Endodermal cell (in vitro differentiated cells): ENCODE results near the gene FAM210B. TPM values are rescaled to one million over a fixed set of nuclear protein-coding genes. Genes with fewer than 3 reads are reported as not detected.

Source experiments
- DNase-seq: peaks from one replicate; pipeline ENCODE4 v3.0.0-alpha.2; 2017
- H3K27ac ChIP-seq: 2 replicates; pipeline ENCODE4 v1.5.1; 2013; ENCODE audit warnings: mild to moderate bottlenecking, low read depth, low read length, moderate library complexity
- H3K27me3 ChIP-seq: 2 replicates; pipeline ENCODE4 v1.6.1; 2013; ENCODE audit warnings: mild to moderate bottlenecking, low read length, moderate library complexity; ENCODE audit not compliant: insufficient read depth, control insufficient read depth, poor library complexity, severe bottlenecking
- H3K36me3 ChIP-seq: 2 replicates; pipeline ENCODE4 v1.7.0; 2013; ENCODE audit warnings: mild to moderate bottlenecking, low read length, moderate library complexity; ENCODE audit not compliant: control insufficient read depth, insufficient read depth
- H3K4me1 ChIP-seq: one replicate; pipeline ENCODE4 v1.7.0; 2013; ENCODE audit warnings: low read length; ENCODE audit not compliant: control insufficient read depth, insufficient read depth
- H3K4me3 ChIP-seq: 2 replicates; pipeline ENCODE4 v1.5.1; 2013; ENCODE audit warnings: mild to moderate bottlenecking, low read length, moderate library complexity
- H3K9ac ChIP-seq: 2 replicates; pipeline ENCODE4 v1.6.1; 2013; ENCODE audit warnings: mild to moderate bottlenecking, low read length, moderate library complexity; ENCODE audit not compliant: poor library complexity, severe bottlenecking; ENCODE audit errors: extremely low read depth
- H3K9me3 ChIP-seq: 2 replicates; pipeline ENCODE4 v1.6.1; 2013; ENCODE audit warnings: mild to moderate bottlenecking, low read length, moderate library complexity; ENCODE audit not compliant: control insufficient read depth
- H3K27ac Mint-ChIP-seq: 2 replicates; pipeline ENCODE4 v1.8.0; 2020; ENCODE audit warnings: mixed read lengths
- H3K27me3 Mint-ChIP-seq: 2 replicates; pipeline ENCODE4 v1.8.0; 2021; ENCODE audit warnings: mild to moderate bottlenecking, mixed read lengths; ENCODE audit not compliant: insufficient read depth
- H3K36me3 Mint-ChIP-seq: 2 replicates; pipeline ENCODE4 v1.8.0; 2020; ENCODE audit warnings: low read depth, mixed read lengths
- H3K4me1 Mint-ChIP-seq: 2 replicates; pipeline ENCODE4 v1.8.0; 2020; ENCODE audit warnings: mixed read lengths
- H3K4me3 Mint-ChIP-seq: 2 replicates; pipeline ENCODE4 v1.8.0; 2020; ENCODE audit warnings: mild to moderate bottlenecking, moderate library complexity, mixed read lengths
- H3K9me3 Mint-ChIP-seq: 2 replicates; pipeline ENCODE4 v1.8.0; 2020; ENCODE audit warnings: mild to moderate bottlenecking, mixed read lengths
- WGBS, 2 experiments: methylation state at CpG; one replicate each; pipeline versions ENCODE4 v1.1.5 to v1.1.7; 2013; ENCODE audit warnings: missing lambda C conversion rate in 2 of 2, mixed read lengths in 1 of 2; ENCODE audit not compliant: insufficient coverage in 1 of 2, insufficient read length in 1 of 2; 5-methylcytosine and 5-hydroxymethylcytosine counted together
- total RNA-seq, 2 donors: library from RNA; stranded (reverse); fragmentation: NEBNext Ultra II Directional in 1 of 2; extraction: Animal tissue kit (Norgen Biotek cat#: 25700) in 1 of 2; gene quantifications; 2 replicates in 1 of 2; 3 replicates in 1 of 2; pipeline ENCODE4 v1.2.1, GENCODE V29; 2021
- TF ChIP-seq, protein P1 (sequence below): fragments of 200-600 bp; sonication (generic); conservative IDR thresholded peaks from 2 replicates; pipeline ENCODE4 v1.5.0; 2021; ENCODE audit warnings: antibody characterized with exemption, mild to moderate bottlenecking

The FAM210B gene
- total RNA-seq, 2 donors from 2014 or later, result 16.8 to 34.1 TPM

DNA sequence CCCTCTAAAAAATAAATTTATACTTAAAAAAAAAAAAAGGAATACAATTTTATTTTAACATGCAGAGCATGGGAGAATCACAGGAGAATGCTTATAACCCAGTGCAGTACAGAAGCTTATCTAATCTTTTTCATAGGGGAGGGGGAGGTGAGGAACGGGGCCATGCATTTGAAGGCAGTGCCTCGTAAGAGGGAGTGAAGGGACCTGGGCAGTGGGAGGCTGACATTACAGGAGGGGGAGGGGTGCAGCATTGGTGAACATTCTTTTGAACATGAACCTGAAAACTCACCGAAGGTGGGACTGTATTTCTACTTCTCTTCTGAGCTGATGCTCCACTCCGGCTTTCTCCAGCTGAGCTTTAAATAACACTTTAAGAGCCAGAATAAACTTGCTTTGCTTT is 23.9 kb downstream of the FAM210B start:
- WGBS, 2 experiments, result 80 to 84% methylated on average over 4 of the region's 4 CpGs
- Mint-ChIP-seq H3K27ac (peak overlapping the region; percentile 32), H3K4me3 (no peak overlapping the region), H3K4me1 (peaks cover 8% of the 10 kb centered on the region), H3K27me3 (no peaks in the 10 kb centered on the region), H3K9me3 (no peaks in the 10 kb centered on the region), H3K36me3 (peaks cover 76% of the 10 kb centered on the region)
- Histone ChIP-seq H3K4me1 (no peaks in the 10 kb centered on the region), H3K9me3 (no peaks in the 10 kb centered on the region), H3K9ac (no peak overlapping the region), H3K36me3 (peaks cover 88% of the 10 kb centered on the region), H3K27ac (no peak overlapping the region), H3K27me3 (no peaks in the 10 kb centered on the region), H3K4me3 (peak overlapping the region; percentile 20)
- TF ChIP-seq, protein P1, sequence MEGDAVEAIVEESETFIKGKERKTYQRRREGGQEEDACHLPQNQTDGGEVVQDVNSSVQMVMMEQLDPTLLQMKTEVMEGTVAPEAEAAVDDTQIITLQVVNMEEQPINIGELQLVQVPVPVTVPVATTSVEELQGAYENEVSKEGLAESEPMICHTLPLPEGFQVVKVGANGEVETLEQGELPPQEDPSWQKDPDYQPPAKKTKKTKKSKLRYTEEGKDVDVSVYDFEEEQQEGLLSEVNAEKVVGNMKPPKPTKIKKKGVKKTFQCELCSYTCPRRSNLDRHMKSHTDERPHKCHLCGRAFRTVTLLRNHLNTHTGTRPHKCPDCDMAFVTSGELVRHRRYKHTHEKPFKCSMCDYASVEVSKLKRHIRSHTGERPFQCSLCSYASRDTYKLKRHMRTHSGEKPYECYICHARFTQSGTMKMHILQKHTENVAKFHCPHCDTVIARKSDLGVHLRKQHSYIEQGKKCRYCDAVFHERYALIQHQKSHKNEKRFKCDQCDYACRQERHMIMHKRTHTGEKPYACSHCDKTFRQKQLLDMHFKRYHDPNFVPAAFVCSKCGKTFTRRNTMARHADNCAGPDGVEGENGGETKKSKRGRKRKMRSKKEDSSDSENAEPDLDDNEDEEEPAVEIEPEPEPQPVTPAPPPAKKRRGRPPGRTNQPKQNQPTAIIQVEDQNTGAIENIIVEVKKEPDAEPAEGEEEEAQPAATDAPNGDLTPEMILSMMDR, result no peak
- no peak for DNase-seq

DNA sequence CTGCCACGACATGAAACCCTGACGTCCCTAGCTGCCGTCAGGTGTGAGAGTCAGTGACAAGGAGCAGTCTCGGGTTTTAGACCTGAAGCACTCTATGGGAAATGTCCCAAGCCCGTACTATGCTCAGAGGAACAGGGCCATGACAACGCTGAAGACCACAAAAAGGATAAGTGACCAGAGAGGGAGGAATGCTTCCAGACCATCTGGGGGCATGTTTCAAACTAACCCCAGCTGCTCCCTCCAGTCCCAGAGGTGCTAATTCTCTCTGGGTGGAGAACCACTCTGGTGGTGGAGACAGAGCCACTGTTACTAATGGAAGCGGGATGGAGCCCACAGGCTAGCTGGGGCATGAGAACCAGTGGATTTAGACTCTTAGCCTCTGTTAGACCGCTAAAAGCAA is 24.6 kb downstream of the FAM210B start:
- peak overlapping the region; percentile 9 for H3K27ac Mint-ChIP-seq

DNA sequence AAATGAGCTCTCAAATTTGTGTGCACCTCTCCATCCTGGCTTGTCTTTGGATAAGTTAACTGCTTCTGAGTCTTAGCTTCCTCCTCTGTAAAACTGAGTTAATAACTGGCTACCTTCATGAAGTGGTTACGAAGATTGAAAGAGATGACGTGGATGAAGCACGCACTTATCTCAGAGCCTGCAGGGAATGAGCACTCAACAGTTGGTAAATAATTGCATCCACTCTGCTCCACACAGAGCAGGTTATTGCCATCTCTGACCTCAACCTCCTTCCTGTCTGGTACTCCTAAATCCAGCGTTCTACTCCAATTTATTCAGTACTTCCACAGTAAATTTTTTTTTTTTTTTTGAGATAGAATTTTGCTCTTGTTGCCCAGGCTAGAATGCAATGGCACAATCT is 26.4 kb downstream of the FAM210B start:
- H3K27ac Mint-ChIP-seq, result no peak overlapping the region
- TF ChIP-seq, protein P1, result no peak
- 97 to 100% methylated on average over 3 to 4 of the region's 4 CpGs for WGBS, 2 experiments
- no peak for DNase-seq
- H3K36me3 ChIP-seq, result peaks cover 93% of the 10 kb centered on the region
- H3K27me3 ChIP-seq, result no peaks in the 10 kb centered on the region
- H3K36me3 Mint-ChIP-seq, result peaks cover 78% of the 10 kb centered on the region
- H3K9ac ChIP-seq, result no peak overlapping the region
- no peak overlapping the region for H3K27ac ChIP-seq
- no peaks in the 10 kb centered on the region for H3K9me3 Mint-ChIP-seq
- H3K4me1 Mint-ChIP-seq, result peaks cover 16% of the 10 kb centered on the region
- peaks cover 3% of the 10 kb centered on the region for H3K4me1 ChIP-seq
- H3K4me3 ChIP-seq, result no peak overlapping the region
- H3K9me3 ChIP-seq, result no peaks in the 10 kb centered on the region
- no peaks in the 10 kb centered on the region for H3K27me3 Mint-ChIP-seq
- H3K4me3 Mint-ChIP-seq, result no peak overlapping the region

More for the DNA sequence above, 24.6 kb downstream of the FAM210B start:
- Mint-ChIP-seq H3K36me3 (peaks cover 76% of the 10 kb centered on the region), H3K4me3 (no peak overlapping the region), H3K4me1 (peaks cover 8% of the 10 kb centered on the region), H3K9me3 (no peaks in the 10 kb centered on the region), H3K27me3 (no peaks in the 10 kb centered on the region)
- Histone ChIP-seq H3K9ac (no peak overlapping the region), H3K9me3 (no peaks in the 10 kb centered on the region), H3K27me3 (no peaks in the 10 kb centered on the region), H3K36me3 (peaks cover 88% of the 10 kb centered on the region), H3K27ac (no peak overlapping the region), H3K4me3 (peak overlapping the region; percentile 20), H3K4me1 (no peaks in the 10 kb centered on the region)
- WGBS, 2 experiments, result 91 to 98% methylated on average over 6 to 8 of the region's 8 CpGs
- TF ChIP-seq, protein P1, result no peak
- no peak for DNase-seq
